ENCODE data around the gene BTBD6. TPM values are rescaled to one million over a fixed set of nuclear protein-coding genes. Genes with fewer than 3 reads are reported as not detected.

Gene BTBD6
- total RNA-seq, 2 donors from 2014 or later = 60.0 to 82.5 TPM

DNA sequence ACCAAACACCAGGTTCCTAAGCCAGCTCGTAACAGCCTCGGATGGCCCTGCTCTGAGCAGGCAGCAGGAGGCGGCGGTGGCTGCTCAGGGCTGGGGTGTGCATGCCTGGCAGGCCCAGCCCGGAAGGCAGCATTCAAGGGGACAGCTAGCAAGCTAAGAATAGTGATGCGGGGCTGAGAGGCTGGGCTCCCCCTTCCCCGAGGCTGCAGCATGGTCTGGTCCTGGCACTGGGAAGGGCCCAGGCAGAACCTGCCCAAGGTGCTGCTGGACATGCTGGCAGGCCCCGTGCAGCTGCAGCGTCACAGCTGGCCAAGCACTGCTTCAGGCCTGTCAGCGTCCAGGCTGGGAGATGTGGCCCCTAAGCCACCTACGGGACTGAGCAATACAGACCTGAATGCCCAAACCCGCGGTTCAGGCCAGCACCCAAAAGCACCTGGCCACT is 40.9 kb upstream of the BTBD6 start:
- Histone ChIP-seq H3K27ac (no peak overlapping the region), H3K27me3 (replicated peaks; ENCODE audit: insufficient read depth) (no peaks in the 10 kb centered on the region), H3K9me3 (no peaks in the 10 kb centered on the region), H3K4me1 (replicated peaks) (no peaks in the 10 kb centered on the region), H3K4me3 (no peak overlapping the region), H3K36me3 (no peaks in the 10 kb centered on the region)
- DNase-seq (ENCODE audit: low spot score) = no peak
- intact Hi-C loops (cut with DNase I) = loop anchor here (10.0 kb wide), 1 partner anchor 113 kb away; no protein-coding TSS in a partner anchor
- TF ChIP-seq POLR2AphosphoS5 (IDR thresholded peaks at IDR 0.05) (no peak), CTCF (IDR thresholded peaks at IDR 0.05) (no peak), POLR2A (IDR thresholded peaks at IDR 0.05) (no peak)
- WGBS = 81% methylated on average over 9 of the region's 13 CpGs

DNA sequence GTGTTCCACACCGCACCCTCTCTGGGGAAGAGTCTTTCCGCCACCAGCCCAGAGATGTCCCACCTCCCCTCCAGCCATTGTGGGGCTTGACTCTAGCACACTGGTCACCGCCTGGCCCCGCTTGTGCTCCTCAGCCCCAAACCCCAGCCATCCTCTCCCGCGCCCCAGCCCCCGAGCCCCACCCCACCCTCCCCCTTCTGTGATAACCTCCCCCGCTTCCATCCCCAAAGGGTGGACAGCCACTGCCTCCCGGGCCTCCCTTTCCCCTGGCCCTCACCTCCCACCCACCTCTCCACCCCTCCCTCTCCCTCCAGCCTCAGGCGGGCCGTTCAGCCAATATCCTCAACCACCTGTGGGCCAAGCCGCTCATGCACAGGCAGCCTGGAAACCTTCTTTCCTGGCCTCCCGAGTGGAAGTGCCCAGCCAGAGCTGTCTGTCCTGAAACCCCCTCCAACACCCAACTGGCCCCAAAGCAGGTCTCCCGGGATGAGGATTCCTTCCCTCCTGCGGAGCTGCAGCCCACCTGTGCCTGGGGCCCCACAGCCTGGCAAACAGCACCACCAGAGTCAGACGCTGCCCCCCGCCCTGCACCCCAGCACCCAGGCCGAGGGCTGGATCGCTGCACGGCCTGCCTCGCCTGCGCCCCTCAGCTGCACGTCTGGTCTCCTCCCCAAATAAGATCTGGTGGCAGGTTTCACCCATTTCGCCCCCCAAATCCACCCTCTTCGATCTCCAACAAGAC is 40.2 kb upstream of the BTBD6 start:
- DNase-seq (ENCODE audit: low spot score) = no peak
- Histone ChIP-seq H3K36me3 (no peaks in the 10 kb centered on the region), H3K4me3 (no peak overlapping the region), H3K27me3 (replicated peaks; ENCODE audit: insufficient read depth) (no peaks in the 10 kb centered on the region), H3K27ac (no peak overlapping the region), H3K4me1 (replicated peaks) (no peaks in the 10 kb centered on the region), H3K9me3 (no peaks in the 10 kb centered on the region)
- intact Hi-C loops (cut with DNase I) = loop anchor here (10.0 kb wide), 1 partner anchor 113 kb away; no protein-coding TSS in a partner anchor
- WGBS = 90% methylated on average over 25 of the region's 25 CpGs
- TF ChIP-seq CTCF (IDR thresholded peaks at IDR 0.05) (no peak), POLR2A (IDR thresholded peaks at IDR 0.05) (no peak), POLR2AphosphoS5 (IDR thresholded peaks at IDR 0.05) (no peak)

DNA sequence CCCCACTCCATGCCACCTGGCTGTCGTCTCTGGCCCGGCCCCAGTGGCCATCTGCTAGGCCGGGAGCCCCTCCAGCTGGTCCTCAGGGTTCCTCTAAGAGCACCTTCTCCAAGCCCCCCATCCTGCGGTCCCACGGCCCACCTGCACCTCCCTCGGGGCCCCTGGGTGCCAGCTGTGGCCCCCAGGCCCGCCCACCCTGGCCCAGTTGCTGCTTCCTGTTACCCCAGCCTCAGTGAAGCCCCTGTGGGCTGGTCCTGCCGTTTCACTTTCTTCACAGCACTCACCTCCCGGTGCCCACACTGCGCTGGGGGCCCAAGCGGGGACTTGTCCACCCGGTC is 39.6 kb upstream of the BTBD6 start:
- no peak for DNase-seq (ENCODE audit: low spot score)
- TF ChIP-seq POLR2A (IDR thresholded peaks at IDR 0.05) (no peak), POLR2AphosphoS5 (IDR thresholded peaks at IDR 0.05) (no peak), CTCF (IDR thresholded peaks at IDR 0.05) (no peak)
- no peak overlapping the region for H3K4me3 ChIP-seq
- H3K27ac ChIP-seq = no peak overlapping the region
- H3K4me1 ChIP-seq (replicated peaks) = no peaks in the 10 kb centered on the region
- WGBS = 90% methylated on average over 11 of the region's 12 CpGs
- no peaks in the 10 kb centered on the region for H3K27me3 ChIP-seq (replicated peaks; ENCODE audit: insufficient read depth)
- no peaks in the 10 kb centered on the region for H3K9me3 ChIP-seq
- intact Hi-C loops (cut with DNase I) = loop anchor here (10.0 kb wide), 1 partner anchor 114 kb away; no protein-coding TSS in a partner anchor
- no peaks in the 10 kb centered on the region for H3K36me3 ChIP-seq

DNA sequence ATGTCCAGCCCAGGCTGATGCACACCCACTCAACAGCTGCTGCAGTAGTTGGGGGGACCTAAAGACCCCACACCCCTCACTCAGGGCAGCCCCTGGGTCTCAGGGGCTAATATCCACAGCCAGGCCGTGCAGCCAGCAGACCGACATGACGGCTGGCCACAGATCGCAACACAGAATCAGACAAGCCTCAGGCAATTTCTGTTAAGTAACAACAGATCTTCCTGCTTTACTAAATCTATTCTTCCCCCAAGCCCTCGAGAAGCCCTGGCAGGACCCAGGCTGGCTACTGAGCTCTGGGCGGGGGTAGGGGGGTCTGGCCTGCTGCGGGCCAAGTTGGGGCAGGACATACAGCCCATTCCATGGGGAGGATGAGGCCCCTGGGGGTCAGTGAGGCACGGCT is 39.2 kb upstream of the BTBD6 start:
- Histone ChIP-seq H3K9me3 (no peaks in the 10 kb centered on the region), H3K27ac (no peak overlapping the region), H3K36me3 (no peaks in the 10 kb centered on the region), H3K4me3 (no peak overlapping the region), H3K4me1 (replicated peaks) (no peaks in the 10 kb centered on the region), H3K27me3 (replicated peaks; ENCODE audit: insufficient read depth) (no peaks in the 10 kb centered on the region)
- TF ChIP-seq POLR2A (IDR thresholded peaks at IDR 0.05) (no peak), CTCF (IDR thresholded peaks at IDR 0.05) (no peak), POLR2AphosphoS5 (IDR thresholded peaks at IDR 0.05) (no peak)
- DNase-seq (ENCODE audit: low spot score) = no peak
- WGBS = 84% methylated on average over 8 of the region's 8 CpGs
- intact Hi-C loops (cut with DNase I) = loop anchor here (10.0 kb wide), 1 partner anchor 114 kb away; no protein-coding TSS in a partner anchor

DNA sequence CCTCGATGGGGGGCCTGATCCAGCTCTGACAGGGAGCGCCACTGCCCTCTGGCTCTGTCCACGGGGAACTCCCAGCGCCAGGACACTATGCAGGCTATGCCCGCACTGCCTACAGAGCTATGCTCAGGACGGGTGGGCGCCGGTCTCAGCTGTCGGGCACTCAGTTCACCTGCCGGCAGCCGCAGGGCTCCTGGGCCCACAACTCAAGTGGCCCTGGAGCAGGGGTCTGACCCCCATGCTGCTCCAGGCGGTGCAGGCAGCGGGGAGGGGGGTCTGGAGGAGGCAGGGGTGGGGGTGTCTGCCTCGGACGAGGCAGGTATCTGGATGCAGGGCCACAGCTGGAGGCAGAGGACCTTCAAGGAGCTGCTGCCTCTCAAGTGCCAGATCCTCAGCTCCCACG is 38.7 kb upstream of the BTBD6 start:
- H3K4me3 ChIP-seq = no peak overlapping the region
- no peaks in the 10 kb centered on the region for H3K27me3 ChIP-seq (replicated peaks; ENCODE audit: insufficient read depth)
- no peaks in the 10 kb centered on the region for H3K4me1 ChIP-seq (replicated peaks)
- no peaks in the 10 kb centered on the region for H3K36me3 ChIP-seq
- intact Hi-C loops (cut with DNase I) = loop anchor here (10.0 kb wide), 1 partner anchor 115 kb away; no protein-coding TSS in a partner anchor
- WGBS = 97% methylated on average over 11 of the region's 16 CpGs
- no peaks in the 10 kb centered on the region for H3K9me3 ChIP-seq
- TF ChIP-seq POLR2A (IDR thresholded peaks at IDR 0.05) = no peak
- TF ChIP-seq POLR2AphosphoS5 (IDR thresholded peaks at IDR 0.05) = no peak
- no peak for TF ChIP-seq CTCF (IDR thresholded peaks at IDR 0.05)
- DNase-seq (ENCODE audit: low spot score) = no peak
- H3K27ac ChIP-seq = no peak overlapping the region

All from prostate gland (tissue), 2 donors.